GM18868 (cell line): ENCODE results near the gene LRRK2.
A peak's percentile ranks its signal among the peaks of the same experiment; 100 is the strongest.
"Not testable (repeated sequence)": the region's sequence is repeated elsewhere in the genome, so short reads cannot be mapped to it uniquely, and the experiment has no call there.

Experiments used
- ATAC-seq: cut with Tn5 transposase; IDR thresholded peaks from one replicate; pipeline ENCODE4 v1.9.1; 2021; ENCODE audit warnings: mild to moderate bottlenecking, moderate library complexity; ENCODE audit not compliant: unreplicated experiment

The LRRK2 gene

GRCh38 chr12:40312982-40313576 lies 88.3 kb downstream of the LRRK2 start:
- ATAC-seq = no peak

- peak; percentile 85 for ATAC-seq
These were observed 89.1 kb downstream of the LRRK2 start for GRCh38 chr12:40313928-40314327.

GRCh38 chr12:40314927-40315326 lies 90.1 kb downstream of the LRRK2 start:
- ATAC-seq = peak; percentile 49

- no peak for ATAC-seq
These were observed 90.6 kb downstream of the LRRK2 start for GRCh38 chr12:40315375-40315774.

GRCh38 chr12:40324261-40324660 lies 99.5 kb downstream of the LRRK2 start:
- no peak for ATAC-seq

- ATAC-seq = peak; percentile 98
These were observed 100.7 kb downstream of the LRRK2 start for GRCh38 chr12:40325349-40325960.

GRCh38 chr12:40327535-40327934 lies 102.7 kb downstream of the LRRK2 start:
- no peak for ATAC-seq

GRCh38 chr12:40330180-40330579 lies 105.4 kb downstream of the LRRK2 start:
- ATAC-seq = no peak

GRCh38 chr12:40331886-40332285 lies 107.1 kb downstream of the LRRK2 start:
- no peak for ATAC-seq

GRCh38 chr12:40335991-40336390 lies 111.2 kb downstream of the LRRK2 start:
- ATAC-seq = no peak

- peak; percentile 90 for ATAC-seq
These were observed 111.9 kb downstream of the LRRK2 start for GRCh38 chr12:40336573-40337199.

- no peak for ATAC-seq
These were observed 113.3 kb downstream of the LRRK2 start for GRCh38 chr12:40338071-40338470.

- ATAC-seq = no peak
These were observed 113.8 kb downstream of the LRRK2 start for GRCh38 chr12:40338621-40339020.

- peak; percentile 92 for ATAC-seq
These were observed 117.2 kb downstream of the LRRK2 start for GRCh38 chr12:40342010-40342409.

- ATAC-seq = no peak
These were observed 118.3 kb downstream of the LRRK2 start for GRCh38 chr12:40343124-40343523.

GRCh38 chr12:40344312-40344711 lies 119.5 kb downstream of the LRRK2 start:
- no peak for ATAC-seq

GRCh38 chr12:40351976-40352375 lies 127.2 kb downstream of the LRRK2 start:
- no peak for ATAC-seq

- peak; percentile 73 for ATAC-seq
These were observed 150.3 kb downstream of the LRRK2 start for GRCh38 chr12:40375076-40375475.

GRCh38 chr12:40376533-40377267 lies 151.9 kb downstream of the LRRK2 start:
- peak; percentile 63 for ATAC-seq

GRCh38 chr12:40378691-40379090 lies 153.9 kb downstream of the LRRK2 start:
- no peak for ATAC-seq

- ATAC-seq = no peak
These were observed 157.4 kb downstream of the LRRK2 start for GRCh38 chr12:40382217-40382616.

GRCh38 chr12:40387279-40387678 lies 162.5 kb downstream of the LRRK2 start:
- ATAC-seq = not testable (repeated sequence)
